ENCODE measurements around the gene MTMR4.

GRCh38 chr17:58528443-58528842 is 14.0 kb upstream of the MTMR4 start:
- TF ChIP-seq CTCF (IDR thresholded peaks at IDR 0.05) (no peak), POLR2A (IDR thresholded peaks at IDR 0.05) (no peak)

Measured in lower leg skin (tissue), 3 donors.